Adrenal gland (tissue), 5 donors: ENCODE data around the gene PPM1F.
"Not testable (repeated sequence)": the region's sequence is repeated elsewhere in the genome, so short reads cannot be mapped to it uniquely, and the experiment has no call there.

Experiments
- CTCF ChIP-seq, 6 experiments: fragments of 450-650 bp in 4 of 6; fragments of 200-600 bp in 2 of 6; sonication (generic) in 1 of 6; IDR thresholded peaks; 1 replicate in 5 of 6; 2 replicates in 1 of 6; pipeline versions ENCODE4 v1.5.1 to v1.8.0; 2016 to 2021; ENCODE audit warnings: antibody characterized with exemption in 6 of 6, mild to moderate bottlenecking in 2 of 6, moderate library complexity in 1 of 6
- POLR2A ChIP-seq, 2 donors: fragments of 450-650 bp; IDR thresholded peaks; one replicate each; pipeline ENCODE4 v1.6.1; 2017; ENCODE audit warnings: antibody characterized with exemption in 2 of 2, mild to moderate bottlenecking in 2 of 2, moderate library complexity in 1 of 2
- donor health status: DM: no; HTN: no; CAD: no.

GRCh38 chr22:21882754-21883333, 69.8 kb downstream of the PPM1F start:
- TF ChIP-seq CTCF, POLR2A (IDR thresholded peaks at IDR 0.05): not testable (repeated sequence)
